ENCODE results near the gene SP140L.

DNA sequence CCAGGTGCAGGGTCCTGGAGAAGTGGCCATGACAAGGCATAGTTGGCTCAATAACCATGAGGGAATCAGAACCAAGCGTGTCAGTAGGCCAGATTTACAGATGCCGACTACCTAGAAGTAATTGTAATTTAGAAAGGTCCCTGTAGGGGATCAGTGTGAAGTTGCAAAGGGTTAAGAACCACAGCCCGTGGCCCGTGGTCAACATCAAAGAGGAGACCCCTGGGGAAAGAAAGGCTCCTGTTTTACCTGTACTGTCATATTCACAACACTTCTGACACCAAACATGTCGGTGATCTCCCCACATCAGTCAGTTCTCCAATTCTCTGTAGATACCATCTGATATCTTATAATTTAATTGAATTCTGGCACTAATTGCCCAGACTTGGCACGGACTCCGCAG, 120.0 kb downstream of the SP140L start:
- no peak for TF ChIP-seq EZH2 (IDR thresholded peaks at IDR 0.05; ENCODE audit: insufficient read depth, poor library complexity, severe bottlenecking)
- TF ChIP-seq EZH2phosphoT487 (IDR thresholded peaks at IDR 0.05; ENCODE audit: insufficient read depth, low read depth): no peak
